ENCODE data around the gene GPSM3.
"Not testable (repeated sequence)": the region's sequence is repeated elsewhere in the genome, so short reads cannot be mapped to it uniquely, and the experiment has no call there.

The GPSM3 gene

DNA sequence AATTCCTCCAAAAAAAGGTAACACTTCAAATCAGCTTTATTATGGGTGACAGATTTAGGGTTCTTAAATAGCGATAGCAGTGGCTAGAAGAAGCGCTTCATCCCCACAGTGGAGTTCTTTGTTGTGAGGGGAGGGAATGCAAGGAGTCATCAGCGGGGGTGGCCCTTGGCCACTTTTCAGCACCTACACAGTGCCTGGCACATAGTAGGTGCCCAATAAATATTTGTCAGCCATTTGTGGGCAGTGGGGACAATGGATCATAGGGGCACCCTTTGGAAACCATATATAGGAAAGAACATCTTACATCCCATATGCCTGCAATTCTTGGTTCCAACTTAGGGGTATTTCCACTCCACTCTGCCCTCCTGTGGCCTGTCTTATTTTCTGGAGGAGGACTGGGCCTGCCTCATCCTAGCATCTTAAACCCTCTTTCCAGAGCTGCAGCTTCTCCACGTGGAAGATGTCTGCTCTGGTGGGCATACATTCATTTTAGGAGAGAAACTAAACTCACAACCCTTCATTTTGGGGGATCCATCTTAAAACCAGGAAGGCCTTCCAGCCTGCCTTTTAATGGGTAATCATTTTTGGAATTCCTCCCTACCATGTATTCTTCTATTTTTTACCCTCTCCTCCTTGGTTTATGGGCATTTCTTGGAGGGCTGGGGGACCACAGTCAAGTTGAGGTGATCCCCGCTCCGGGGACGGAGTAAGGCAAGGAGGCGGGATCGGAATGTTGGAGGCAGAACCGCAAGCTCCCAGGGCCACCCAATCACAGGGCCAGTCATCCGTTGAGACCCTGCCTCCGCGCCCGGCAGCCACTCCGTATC lies 2.6 kb upstream of the GPSM3 start:
- H3K14ac ChIP-seq (ENCODE audit: low read length in 2 of 2): peak overlapping the region in 1 of 2 experiments; percentile 32

DNA sequence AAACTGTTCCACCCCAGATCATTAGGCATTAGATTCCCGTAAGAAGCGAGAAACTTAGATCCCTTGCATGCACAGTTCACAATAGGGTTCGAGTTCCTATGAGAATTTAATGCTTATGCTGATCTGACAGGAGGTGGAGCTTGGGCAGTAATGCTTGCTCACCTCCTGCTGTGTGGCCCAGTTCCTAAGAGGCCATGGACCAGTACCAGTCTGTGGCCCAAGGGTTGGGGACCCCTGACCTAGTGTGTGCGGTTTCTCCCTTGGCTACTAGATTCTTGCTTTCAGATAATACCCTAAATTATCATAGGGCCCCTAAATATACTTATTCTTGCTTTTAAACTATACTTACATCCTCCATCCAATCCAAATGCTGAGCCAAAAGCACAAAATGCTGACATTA lies 1.9 kb upstream of the GPSM3 start:
- Histone ChIP-seq H3K27ac (ENCODE audit: low read length, poor library complexity, severe bottlenecking) (peak overlapping the region; percentile 95), H2BK120ac (ENCODE audit: low read depth, low read length) (no peak overlapping the region), H3K4ac (ENCODE audit: low read depth in 1 of 2, low read length in 2 of 2) (no peak overlapping the region), H3K27me3 (ENCODE audit: control insufficient read depth in 1 of 2, insufficient read depth in 1 of 2, low read length in 2 of 2) (no peaks in the 10 kb centered on the region), H3K79me1 (replicated peaks; ENCODE audit: low read length, poor library complexity, severe bottlenecking) (peaks cover 12% of the 10 kb centered on the region), H3K36me3 (ENCODE audit: control insufficient read depth in 1 of 2, insufficient read depth in 2 of 2, low read depth in 1 of 2, low read length in 2 of 2) (peaks cover 0 to 4% of the 10 kb centered on the region in 2 experiments), H2AK5ac (ENCODE audit: low read length, severe bottlenecking) (peak overlapping the region; percentile 78), H3K4me1 (ENCODE audit: control insufficient read depth, insufficient read depth, low read depth, low read length) (peaks cover 35% of the 10 kb centered on the region), H3K23ac (ENCODE audit: low read length in 2 of 2) (no peak overlapping the region), H3K9me3 (ENCODE audit: control insufficient read depth, low read length) (no peaks in the 10 kb centered on the region), H2BK5ac (ENCODE audit: low read depth, low read length, poor library complexity, severe bottlenecking) (no peak overlapping the region), H3K18ac (ENCODE audit: low read depth in 1 of 2, low read length in 2 of 2) (no peak overlapping the region), H4K8ac (ENCODE audit: low read length) (no peak overlapping the region), H2AFZ (ENCODE audit: low read depth, low read length) (no peak overlapping the region), H4K91ac (ENCODE audit: low read length) (no peak overlapping the region), H2BK12ac (ENCODE audit: low read length in 2 of 2) (peak overlapping the region in 1 of 2 experiments; percentile 88), H3K4me2 (ENCODE audit: low read length, poor library complexity, severe bottlenecking) (no peak overlapping the region), H3K14ac (ENCODE audit: low read length in 2 of 2) (no peak overlapping the region), H2BK15ac (ENCODE audit: low read depth, poor library complexity, severe bottlenecking) (no peak overlapping the region), H3K9ac (ENCODE audit: low read length) (peak overlapping the region; percentile 92), H3K4me3 (ENCODE audit: insufficient read depth in 1 of 2, low read depth in 1 of 2, low read length in 2 of 2) (peak overlapping the region in 1 of 2 experiments; percentile 74)
- WGBS: 98% methylated on average over 4 of the region's 4 CpGs
- DNase-seq: no peak

More for the DNA sequence above, 2.6 kb upstream of the GPSM3 start:
- H2BK120ac ChIP-seq (ENCODE audit: low read depth, low read length): peak overlapping the region; percentile 67
- H3K27ac ChIP-seq (ENCODE audit: low read length, poor library complexity, severe bottlenecking): peak overlapping the region; percentile 95
- peaks cover 12% of the 10 kb centered on the region for H3K79me1 ChIP-seq (replicated peaks; ENCODE audit: low read length, poor library complexity, severe bottlenecking)
- no peaks in the 10 kb centered on the region for H3K27me3 ChIP-seq (ENCODE audit: control insufficient read depth in 1 of 2, insufficient read depth in 1 of 2, low read length in 2 of 2)
- peak overlapping the region; percentile 33 for H2BK5ac ChIP-seq (ENCODE audit: low read depth, low read length, poor library complexity, severe bottlenecking)
- no peaks in the 10 kb centered on the region for H3K9me3 ChIP-seq (ENCODE audit: control insufficient read depth, low read length)
- 20% methylated on average over 15 of the region's 15 CpGs for WGBS
- H3K9ac ChIP-seq (ENCODE audit: low read length): peak overlapping the region; percentile 92
- DNase-seq: peak; percentile 82
- peak overlapping the region; percentile 69 for H3K4me2 ChIP-seq (ENCODE audit: low read length, poor library complexity, severe bottlenecking)
- peak overlapping the region; percentile 48 for H4K91ac ChIP-seq (ENCODE audit: low read length)
- peak overlapping the region in 1 of 2 experiments; percentile 74 for H3K4me3 ChIP-seq (ENCODE audit: insufficient read depth in 1 of 2, low read depth in 1 of 2, low read length in 2 of 2)
- H2BK12ac ChIP-seq (ENCODE audit: low read length in 2 of 2): peak overlapping the region; percentile 83 to 92
- H2AFZ ChIP-seq (ENCODE audit: low read depth, low read length): no peak overlapping the region
- H3K36me3 ChIP-seq (ENCODE audit: control insufficient read depth in 1 of 2, insufficient read depth in 2 of 2, low read depth in 1 of 2, low read length in 2 of 2): peaks cover 0 to 4% of the 10 kb centered on the region in 2 experiments
- peak overlapping the region; percentile 93 for H2AK5ac ChIP-seq (ENCODE audit: low read length, severe bottlenecking)
- H2BK15ac ChIP-seq (ENCODE audit: low read depth, poor library complexity, severe bottlenecking): no peak overlapping the region
- peak overlapping the region; percentile 62 for H4K8ac ChIP-seq (ENCODE audit: low read length)
- peak overlapping the region; percentile 19 to 35 for H3K18ac ChIP-seq (ENCODE audit: low read depth in 1 of 2, low read length in 2 of 2)
- peaks cover 35% of the 10 kb centered on the region for H3K4me1 ChIP-seq (ENCODE audit: control insufficient read depth, insufficient read depth, low read depth, low read length)
- H3K23ac ChIP-seq (ENCODE audit: low read length in 2 of 2): no peak overlapping the region
- H3K4ac ChIP-seq (ENCODE audit: low read depth in 1 of 2, low read length in 2 of 2): peak overlapping the region; percentile 37 to 93

DNA sequence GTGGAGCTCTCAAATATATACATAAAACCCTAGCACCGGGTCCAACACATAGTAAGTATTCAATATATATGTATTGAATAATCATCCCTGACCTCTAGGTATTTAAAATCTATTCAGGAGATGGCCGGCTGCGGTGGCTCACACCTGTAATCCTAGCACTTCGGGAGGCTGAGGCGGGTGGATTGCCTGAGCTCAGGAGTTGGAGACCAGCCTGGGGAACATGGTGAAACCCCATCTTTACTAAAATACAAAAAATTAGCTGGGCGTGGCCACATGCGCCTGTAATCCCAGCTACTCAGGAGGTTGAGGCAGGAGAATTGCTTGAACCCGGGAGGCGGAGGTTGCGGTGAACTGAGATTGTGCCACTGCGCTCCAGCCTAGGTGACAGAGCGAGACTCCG lies 653 bp upstream of the GPSM3 start:
- Histone ChIP-seq H3K4ac (ENCODE audit: low read depth in 1 of 2, low read length in 2 of 2) (peak overlapping the region in 1 of 2 experiments; percentile 85), H2BK15ac (ENCODE audit: low read depth, poor library complexity, severe bottlenecking) (peak overlapping the region; percentile 39), H2BK120ac (ENCODE audit: low read depth, low read length) (peak overlapping the region; percentile 99), H4K8ac (ENCODE audit: low read length) (peak overlapping the region; percentile 100), H3K9ac (ENCODE audit: low read length) (peak overlapping the region; percentile 36), H3K79me1 (replicated peaks; ENCODE audit: low read length, poor library complexity, severe bottlenecking) (peaks cover 12% of the 10 kb centered on the region), H3K4me1 (ENCODE audit: control insufficient read depth, insufficient read depth, low read depth, low read length) (peaks cover 38% of the 10 kb centered on the region), H4K91ac (ENCODE audit: low read length) (peak overlapping the region; percentile 98)
- H3K27ac ChIP-seq (ENCODE audit: low read length, poor library complexity, severe bottlenecking); H2BK5ac ChIP-seq (ENCODE audit: low read depth, low read length, poor library complexity, severe bottlenecking); H3K9me3 ChIP-seq (ENCODE audit: control insufficient read depth, low read length); H3K4me3 ChIP-seq (ENCODE audit: insufficient read depth in 1 of 2, low read depth in 1 of 2, low read length in 2 of 2); H2AFZ ChIP-seq (ENCODE audit: low read depth, low read length); H3K18ac ChIP-seq (ENCODE audit: low read depth in 1 of 2, low read length in 2 of 2); DNase-seq; H2AK5ac ChIP-seq (ENCODE audit: low read length, severe bottlenecking); H3K27me3 ChIP-seq (ENCODE audit: control insufficient read depth in 1 of 2, insufficient read depth in 1 of 2, low read length in 2 of 2); H2BK12ac ChIP-seq (ENCODE audit: low read length in 2 of 2); H3K23ac ChIP-seq (ENCODE audit: low read length in 2 of 2); H3K36me3 ChIP-seq (ENCODE audit: control insufficient read depth in 1 of 2, insufficient read depth in 2 of 2, low read depth in 1 of 2, low read length in 2 of 2); H3K4me2 ChIP-seq (ENCODE audit: low read length, poor library complexity, severe bottlenecking); H3K14ac ChIP-seq (ENCODE audit: low read length in 2 of 2): not testable (repeated sequence)
- 96% methylated on average over 8 of the region's 13 CpGs for WGBS

Measured in mesenchymal stem cell (in vitro differentiated cells and primary cell).